ENCODE results near the gene VSIG2.

DNA sequence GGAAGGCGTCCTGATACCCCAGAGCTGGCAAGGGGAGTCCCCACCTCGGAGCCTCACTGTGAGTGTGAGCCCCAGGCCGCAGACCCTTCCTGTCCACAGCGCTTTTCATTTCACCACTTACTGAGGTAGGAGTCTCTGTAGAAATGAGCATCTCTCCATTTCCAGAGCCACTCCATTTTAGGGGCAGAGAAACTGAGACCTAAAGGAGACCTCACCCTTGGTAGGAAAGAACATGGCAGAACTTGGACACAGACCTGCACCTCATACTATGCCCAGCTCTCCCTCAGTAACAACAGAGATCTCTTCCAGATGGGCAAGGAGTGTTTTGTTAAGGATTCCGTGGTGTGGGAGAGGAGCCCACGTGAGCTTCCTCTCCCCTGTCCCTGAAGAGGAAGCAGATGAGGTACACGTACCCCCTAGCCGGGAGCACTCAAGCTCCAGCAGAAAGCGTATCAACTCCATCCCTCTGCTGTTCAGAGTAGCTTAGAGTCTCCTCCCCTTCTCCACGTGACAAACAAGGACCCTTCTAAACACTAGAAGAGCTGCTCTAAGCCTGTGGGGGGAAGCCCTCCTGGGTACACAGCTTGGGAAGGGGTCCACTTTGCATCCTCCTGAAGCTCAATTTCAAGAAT, 532 bp upstream of the VSIG2 start:
- no peak for TF ChIP-seq SIX5 (IDR thresholded peaks at IDR 0.05; ENCODE audit: low read depth, low read length, severe bottlenecking)
- TF ChIP-seq CHD4 (IDR thresholded peaks at IDR 0.05): no peak
